Esophagus (tissue), 2 donors: ENCODE results near the gene TCF7L1. TPM values are rescaled to one million over a fixed set of nuclear protein-coding genes. Genes with fewer than 3 reads are reported as not detected.
"Not testable (repeated sequence)": the region's sequence is repeated elsewhere in the genome, so short reads cannot be mapped to it uniquely, and the experiment has no call there.

ENCODE experiments used
- H3K27ac ChIP-seq, 2 donors: one replicate each; pipeline ENCODE4 v1.5.1; 2013; ENCODE audit warnings: low read depth in 2 of 2, mild to moderate bottlenecking in 2 of 2, inconsistent platforms in 1 of 2, low read length in 1 of 2, moderate library complexity in 1 of 2
- H3K27me3 ChIP-seq, 2 donors: one replicate each; pipeline ENCODE4 v1.6.1; 2013; ENCODE audit warnings: low read length in 2 of 2, control low read depth in 1 of 2, mild to moderate bottlenecking in 1 of 2; ENCODE audit not compliant: insufficient read depth in 2 of 2, control insufficient read depth in 1 of 2
- H3K36me3 ChIP-seq, 2 donors: one replicate each; pipeline ENCODE4 v1.6.1; 2013; ENCODE audit warnings: low read length in 1 of 2; ENCODE audit not compliant: control insufficient read depth in 2 of 2, insufficient read depth in 2 of 2
- H3K4me1 ChIP-seq, 2 donors: one replicate each; pipeline ENCODE4 v1.6.1; 2013; ENCODE audit warnings: low read length in 1 of 2; ENCODE audit not compliant: control insufficient read depth in 2 of 2, insufficient read depth in 2 of 2
- H3K4me3 ChIP-seq, 2 donors: one replicate each; pipeline ENCODE4 v1.5.1; 2013; ENCODE audit warnings: low read length in 2 of 2, mild to moderate bottlenecking in 2 of 2, low read depth in 1 of 2, moderate library complexity in 1 of 2
- H3K9me3 ChIP-seq, 2 donors: one replicate each; pipeline ENCODE4 v1.6.1; 2013; ENCODE audit warnings: mild to moderate bottlenecking in 2 of 2, low read depth in 1 of 2, low read length in 1 of 2, moderate library complexity in 1 of 2; ENCODE audit not compliant: control insufficient read depth in 2 of 2, insufficient read depth in 1 of 2
- WGBS, 2 donors: extraction: QIAGEN DNeasy Blood & Tissue Kit; methylation state at CpG; one replicate each; pipeline ENCODE4 v1.1.7; 2013; 5-methylcytosine and 5-hydroxymethylcytosine counted together
- polyA plus RNA-seq, 2 donors: library from polyadenylated mRNA; stranded (reverse); fragments of 200-250 nt; gene quantifications; one replicate each; pipeline ENCODE4 v1.2.3, GENCODE V29; 2013
- donor health status: healthy with polysubstance abuse.
- donor health status: Bipolar disorder and iron deficiency.

TCF7L1 gene
- polyA plus RNA-seq, 2 donors, result 3.5 to 4.0 TPM

GRCh38 chr2:85310330-85310729 is 177.1 kb downstream of the TCF7L1 start:
- Histone ChIP-seq H3K4me1 (peaks cover 0 to 3% of the 10 kb centered on the region in 2 donors), H3K9me3 (no peaks in the 10 kb centered on the region), H3K4me3 (no peak overlapping the region), H3K27me3 (no peaks in the 10 kb centered on the region), H3K27ac (no peak overlapping the region), H3K36me3 (peaks cover 0 to 10% of the 10 kb centered on the region in 2 donors)
- 70 to 75% methylated on average over 3 of the region's 3 CpGs for WGBS, 2 donors

- Histone ChIP-seq H3K4me1 (peaks cover 0 to 3% of the 10 kb centered on the region in 2 donors), H3K9me3 (no peaks in the 10 kb centered on the region), H3K27ac (no peak overlapping the region), H3K4me3 (no peak overlapping the region), H3K36me3 (peaks cover 4 to 12% of the 10 kb centered on the region in 2 donors), H3K27me3 (no peaks in the 10 kb centered on the region)
- 69 to 80% methylated on average over 7 of the region's 7 CpGs for WGBS, 2 donors
Observed at GRCh38 chr2:85312404-85312803, 179.2 kb downstream of the TCF7L1 start.

GRCh38 chr2:85314884-85315242 is 181.7 kb downstream of the TCF7L1 start:
- Histone ChIP-seq H3K4me1 (no peaks in the 10 kb centered on the region), H3K27ac (no peak overlapping the region), H3K27me3 (no peaks in the 10 kb centered on the region), H3K4me3 (no peak overlapping the region), H3K9me3 (no peaks in the 10 kb centered on the region), H3K36me3 (peaks cover 4 to 13% of the 10 kb centered on the region in 2 donors)
- 74 to 85% methylated on average over 10 of the region's 10 CpGs for WGBS, 2 donors

GRCh38 chr2:85315921-85316320 is 182.7 kb downstream of the TCF7L1 start:
- not testable (repeated sequence) for H3K9me3 ChIP-seq, H3K27ac ChIP-seq, H3K4me3 ChIP-seq, H3K4me1 ChIP-seq, H3K27me3 ChIP-seq
- WGBS, 2 donors, result 57 to 63% methylated on average over 3 to 5 of the region's 5 CpGs
- H3K36me3 ChIP-seq, result peaks cover 10 to 14% of the 10 kb centered on the region in 2 donors

GRCh38 chr2:85318222-85319074 is 185.3 kb downstream of the TCF7L1 start:
- H3K9me3 ChIP-seq, result no peaks in the 10 kb centered on the region

GRCh38 chr2:85319796-85320195 is 186.6 kb downstream of the TCF7L1 start:
- no peak overlapping the region for H3K4me3 ChIP-seq
- WGBS, 2 donors, result 90 to 95% methylated on average over 4 of the region's 4 CpGs
- H3K27me3 ChIP-seq, result no peaks in the 10 kb centered on the region
- H3K36me3 ChIP-seq, result peaks cover 21 to 27% of the 10 kb centered on the region in 2 donors
- H3K4me1 ChIP-seq, result peaks cover 0 to 8% of the 10 kb centered on the region in 2 donors
- no peak overlapping the region for H3K27ac ChIP-seq
- no peaks in the 10 kb centered on the region for H3K9me3 ChIP-seq

More at GRCh38 chr2:85318222-85319074, 185.3 kb downstream of the TCF7L1 start:
- Histone ChIP-seq H3K27me3 (no peaks in the 10 kb centered on the region), H3K27ac (peak overlapping the region in 1 of 2 donors; percentile 11), H3K4me1 (peaks cover 0 to under 1% of the 10 kb centered on the region in 2 donors), H3K4me3 (no peak overlapping the region), H3K36me3 (peaks cover 16 to 20% of the 10 kb centered on the region in 2 donors)
- 59 to 63% methylated on average over 11 of the region's 11 CpGs for WGBS, 2 donors

- Histone ChIP-seq H3K36me3 (peaks cover 17 to 18% of the 10 kb centered on the region in 2 donors), H3K27ac (no peak overlapping the region), H3K27me3 (no peaks in the 10 kb centered on the region), H3K9me3 (no peaks in the 10 kb centered on the region), H3K4me1 (peaks cover 0 to 17% of the 10 kb centered on the region in 2 donors), H3K4me3 (no peak overlapping the region)
- WGBS, 2 donors, result 82% methylated on average over 9 of the region's 9 CpGs
Observed at GRCh38 chr2:85323351-85323987, 190.3 kb downstream of the TCF7L1 start.

GRCh38 chr2:85323988-85324367 is 190.8 kb downstream of the TCF7L1 start:
- 84 to 91% methylated on average over 9 to 11 of the region's 11 CpGs for WGBS, 2 donors
- Histone ChIP-seq H3K36me3 (peaks cover 16 to 17% of the 10 kb centered on the region in 2 donors), H3K4me1 (peaks cover 0 to 17% of the 10 kb centered on the region in 2 donors)
- H3K27ac ChIP-seq, H3K4me3 ChIP-seq, H3K9me3 ChIP-seq, H3K27me3 ChIP-seq: not testable (repeated sequence)

GRCh38 chr2:85324639-85325465 is 191.7 kb downstream of the TCF7L1 start:
- H3K27ac ChIP-seq, result peak overlapping the region in 1 of 2 donors; percentile 48
- H3K9me3 ChIP-seq, result no peaks in the 10 kb centered on the region
- peaks cover 16 to 17% of the 10 kb centered on the region in 2 donors for H3K36me3 ChIP-seq
- 32 to 53% methylated on average over 10 of the region's 10 CpGs for WGBS, 2 donors
- H3K27me3 ChIP-seq, result no peaks in the 10 kb centered on the region
- peaks cover 0 to 17% of the 10 kb centered on the region in 2 donors for H3K4me1 ChIP-seq
- H3K4me3 ChIP-seq, result peak overlapping the region in 1 of 2 donors; percentile 95
